Karpas-422 (cell line): ENCODE results near the gene HSF4. TPM values are rescaled to one million over a fixed set of nuclear protein-coding genes. Genes with fewer than 3 reads are reported as not detected.

Experiments used
- DNase-seq: peaks from one replicate; pipeline ENCODE4 v3.0.0-alpha.2; 2015
- H2AFZ ChIP-seq: fragments of 200-600 bp; sonication (generic); 2 replicates; pipeline ENCODE4 v1.6.1; 2014; ENCODE audit warnings: antibody characterized with exemption, low read length, mixed read lengths
- H3K27ac ChIP-seq: fragments of 200-600 bp; sonication (generic); 2 replicates; pipeline ENCODE4 v1.5.1; 2014; ENCODE audit warnings: mild to moderate bottlenecking, low read length, moderate library complexity
- H3K27me3 ChIP-seq: fragments of 200-600 bp; sonication (generic); 2 replicates; pipeline ENCODE4 v1.6.1; 2014; ENCODE audit warnings: low read length, mixed read lengths
- H3K36me3 ChIP-seq: fragments of 200-600 bp; sonication (generic); 2 replicates; pipeline ENCODE4 v1.6.1; 2014; ENCODE audit warnings: low read length, mixed read lengths; ENCODE audit not compliant: insufficient read depth
- H3K4me1 ChIP-seq: fragments of 200-600 bp; sonication (generic); 2 replicates; pipeline ENCODE4 v1.6.1; 2014; ENCODE audit warnings: mild to moderate bottlenecking, low read length, mixed read lengths
- H3K4me2 ChIP-seq: fragments of 200-600 bp; sonication (generic); 2 replicates; pipeline ENCODE4 v1.6.1; 2014; ENCODE audit warnings: low read length, low read depth, mild to moderate bottlenecking; ENCODE audit not compliant: poor library complexity, severe bottlenecking
- H3K4me3 ChIP-seq: fragments of 200-600 bp; sonication (generic); 2 replicates; pipeline ENCODE4 v1.5.1; 2014; ENCODE audit warnings: mild to moderate bottlenecking, antibody characterized with exemption, low read length, mixed read lengths
- H3K79me2 ChIP-seq: fragments of 200-600 bp; sonication (generic); 2 replicates; pipeline ENCODE4 v1.6.1; 2014; ENCODE audit warnings: mild to moderate bottlenecking, low read length, mixed read lengths
- H3K9ac ChIP-seq: fragments of 200-600 bp; sonication (generic); 2 replicates; pipeline ENCODE4 v1.6.0; 2014; ENCODE audit warnings: low read length
- H3K9me2 ChIP-seq: fragments of 200-600 bp; sonication (generic), shearing (Covaris generic); replicated peaks from 2 replicates; pipeline ENCODE4 v1.6.0; 2014; ENCODE audit warnings: mild to moderate bottlenecking, low read length, moderate library complexity; ENCODE audit not compliant: insufficient read depth
- H3K9me3 ChIP-seq: fragments of 300-700, 200-600 bp; sonication (generic); 2 replicates; pipeline ENCODE4 v1.6.1; 2014; ENCODE audit warnings: low read length, mixed read lengths
- H4K20me1 ChIP-seq: fragments of 200-600 bp; sonication (generic); 2 replicates; pipeline ENCODE4 v1.6.1; 2014; ENCODE audit warnings: mild to moderate bottlenecking, antibody characterized with exemption, low read length, low read depth; ENCODE audit not compliant: insufficient read depth
- total RNA-seq: library from RNA; depleted of rRNA; stranded (reverse); fragments of >200 nt; shearing (Covaris generic); gene quantifications from 2 replicates; pipeline ENCODE4 v1.2.3, GENCODE V29; 2014; ENCODE audit warnings: low replicate concordance

Gene HSF4
- total RNA-seq, 1 experiment from 2014 or later = 12.4 TPM

DNA sequence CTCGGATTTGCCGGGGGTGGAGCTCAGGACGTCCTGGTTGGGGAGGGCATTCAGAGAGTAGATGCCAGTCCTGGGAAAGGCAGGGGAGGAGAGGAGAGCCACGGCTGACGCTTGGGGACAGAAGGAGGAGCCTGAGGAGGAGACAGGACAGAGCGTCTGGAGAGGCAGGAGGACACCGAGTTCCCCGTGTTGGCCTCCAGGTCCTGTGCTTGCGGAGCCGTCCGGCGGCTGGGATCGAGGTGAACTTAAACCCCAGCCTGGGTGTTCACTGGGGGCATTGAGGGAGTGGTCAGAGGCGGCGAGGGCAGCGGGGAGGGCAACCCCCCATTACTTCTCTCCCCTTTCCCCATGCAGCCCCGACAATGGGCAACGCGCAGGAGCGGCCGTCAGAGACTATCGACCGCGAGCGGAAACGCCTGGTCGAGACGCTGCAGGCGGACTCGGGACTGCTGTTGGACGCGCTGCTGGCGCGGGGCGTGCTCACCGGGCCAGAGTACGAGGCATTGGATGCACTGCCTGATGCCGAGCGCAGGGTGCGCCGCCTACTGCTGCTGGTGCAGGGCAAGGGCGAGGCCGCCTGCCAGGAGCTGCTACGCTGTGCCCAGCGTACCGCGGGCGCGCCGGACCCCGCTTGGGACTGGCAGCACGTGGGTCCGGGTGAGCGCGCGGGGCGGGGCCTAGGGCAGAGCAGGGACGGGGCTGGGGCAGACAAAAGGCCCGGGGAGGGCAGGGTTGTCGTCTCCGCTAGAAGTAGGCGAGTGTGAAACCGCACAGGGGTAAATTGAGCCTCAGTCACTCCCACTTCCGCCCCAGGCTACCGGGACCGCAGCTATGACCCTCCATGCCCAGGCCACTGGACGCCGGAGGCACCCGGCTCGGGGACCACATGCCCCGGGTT, 9.5 kb downstream of the HSF4 start:
- no peaks in the 10 kb centered on the region for H3K79me2 ChIP-seq

DNA sequence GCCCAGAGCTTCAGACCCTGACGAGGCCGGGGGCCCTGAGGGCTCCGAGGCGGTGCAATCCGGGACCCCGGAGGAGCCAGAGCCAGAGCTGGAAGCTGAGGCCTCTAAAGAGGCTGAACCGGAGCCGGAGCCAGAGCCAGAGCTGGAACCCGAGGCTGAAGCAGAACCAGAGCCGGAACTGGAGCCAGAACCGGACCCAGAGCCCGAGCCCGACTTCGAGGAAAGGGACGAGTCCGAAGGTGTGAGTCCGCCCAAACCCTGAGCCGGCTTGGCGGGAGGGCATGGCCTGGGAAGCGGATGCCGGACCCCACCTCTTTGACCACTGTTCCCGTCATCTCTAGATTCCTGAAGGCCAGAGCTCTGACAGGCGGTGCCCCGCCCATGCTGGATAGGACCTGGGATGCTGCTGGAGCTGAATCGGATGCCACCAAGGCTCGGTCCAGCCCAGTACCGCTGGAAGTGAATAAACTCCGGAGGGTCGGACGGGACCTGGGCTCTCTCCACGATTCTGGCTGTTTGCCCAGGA, 10.2 kb downstream of the HSF4 start:
- Histone ChIP-seq H3K4me2 (peak overlapping the region; percentile 63), H4K20me1 (peaks cover 20% of the 10 kb centered on the region; the same call in 1 of the 2 replicates), H3K4me3 (peak overlapping the region; percentile 57; the same call in 1 of the 2 replicates), H3K9me3 (no peaks in the 10 kb centered on the region), H3K9ac (peak overlapping the region; percentile 62), H3K36me3 (no peaks in the 10 kb centered on the region), H3K79me2 (no peaks in the 10 kb centered on the region), H3K9me2 (no peaks in the 10 kb centered on the region), H2AFZ (no peak overlapping the region), H3K27ac (no peak overlapping the region), H3K4me1 (peaks cover 24% of the 10 kb centered on the region), H3K27me3 (no peaks in the 10 kb centered on the region)
- DNase-seq = no peak

More for the DNA sequence above, 9.5 kb downstream of the HSF4 start:
- no peaks in the 10 kb centered on the region for H3K36me3 ChIP-seq
- H3K27me3 ChIP-seq = no peaks in the 10 kb centered on the region
- H3K9me3 ChIP-seq = no peaks in the 10 kb centered on the region
- H3K4me2 ChIP-seq = peak overlapping the region; percentile 63
- H3K4me1 ChIP-seq = peaks cover 24% of the 10 kb centered on the region
- H3K27ac ChIP-seq = no peak overlapping the region
- H3K9me2 ChIP-seq = no peaks in the 10 kb centered on the region
- peak; percentile 83 for DNase-seq
- peak overlapping the region; percentile 57 for H3K4me3 ChIP-seq
- no peak overlapping the region; the same call in 1 of the 2 replicates for H2AFZ ChIP-seq
- H4K20me1 ChIP-seq = peaks cover 14% of the 10 kb centered on the region; the same call in 1 of the 2 replicates
- peak overlapping the region; percentile 62 for H3K9ac ChIP-seq

DNA sequence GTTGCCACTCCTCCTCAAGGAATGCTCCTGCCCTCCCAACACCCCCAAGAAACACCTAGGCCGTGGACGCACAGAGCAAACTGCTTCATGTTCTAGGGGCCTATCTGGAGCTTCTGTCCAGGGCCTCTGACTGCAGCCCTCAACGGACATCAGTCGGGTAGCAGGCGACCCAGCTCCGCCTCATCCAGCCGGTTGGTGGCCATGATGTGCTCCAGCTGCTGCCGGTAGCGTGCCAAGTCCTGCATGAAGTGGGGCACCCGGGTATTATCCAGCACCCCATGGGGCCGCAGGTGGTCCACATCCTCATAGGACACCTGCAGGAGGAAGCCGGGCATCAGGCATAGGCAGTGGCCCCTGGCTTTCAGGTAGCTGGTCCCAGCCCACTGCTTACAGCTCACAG, 12.1 kb downstream of the HSF4 start:
- H4K20me1 ChIP-seq = peaks cover 20% of the 10 kb centered on the region; the same call in 1 of the 2 replicates
- H3K9me2 ChIP-seq = no peaks in the 10 kb centered on the region
- no peak overlapping the region for H3K27ac ChIP-seq
- no peak overlapping the region for H2AFZ ChIP-seq
- H3K36me3 ChIP-seq = no peaks in the 10 kb centered on the region
- no peak for DNase-seq
- no peak overlapping the region for H3K9ac ChIP-seq
- no peaks in the 10 kb centered on the region for H3K9me3 ChIP-seq
- no peaks in the 10 kb centered on the region for H3K27me3 ChIP-seq
- H3K79me2 ChIP-seq = no peaks in the 10 kb centered on the region
- no peak overlapping the region for H3K4me3 ChIP-seq
- H3K4me2 ChIP-seq = no peak overlapping the region
- peaks cover 19% of the 10 kb centered on the region for H3K4me1 ChIP-seq

DNA sequence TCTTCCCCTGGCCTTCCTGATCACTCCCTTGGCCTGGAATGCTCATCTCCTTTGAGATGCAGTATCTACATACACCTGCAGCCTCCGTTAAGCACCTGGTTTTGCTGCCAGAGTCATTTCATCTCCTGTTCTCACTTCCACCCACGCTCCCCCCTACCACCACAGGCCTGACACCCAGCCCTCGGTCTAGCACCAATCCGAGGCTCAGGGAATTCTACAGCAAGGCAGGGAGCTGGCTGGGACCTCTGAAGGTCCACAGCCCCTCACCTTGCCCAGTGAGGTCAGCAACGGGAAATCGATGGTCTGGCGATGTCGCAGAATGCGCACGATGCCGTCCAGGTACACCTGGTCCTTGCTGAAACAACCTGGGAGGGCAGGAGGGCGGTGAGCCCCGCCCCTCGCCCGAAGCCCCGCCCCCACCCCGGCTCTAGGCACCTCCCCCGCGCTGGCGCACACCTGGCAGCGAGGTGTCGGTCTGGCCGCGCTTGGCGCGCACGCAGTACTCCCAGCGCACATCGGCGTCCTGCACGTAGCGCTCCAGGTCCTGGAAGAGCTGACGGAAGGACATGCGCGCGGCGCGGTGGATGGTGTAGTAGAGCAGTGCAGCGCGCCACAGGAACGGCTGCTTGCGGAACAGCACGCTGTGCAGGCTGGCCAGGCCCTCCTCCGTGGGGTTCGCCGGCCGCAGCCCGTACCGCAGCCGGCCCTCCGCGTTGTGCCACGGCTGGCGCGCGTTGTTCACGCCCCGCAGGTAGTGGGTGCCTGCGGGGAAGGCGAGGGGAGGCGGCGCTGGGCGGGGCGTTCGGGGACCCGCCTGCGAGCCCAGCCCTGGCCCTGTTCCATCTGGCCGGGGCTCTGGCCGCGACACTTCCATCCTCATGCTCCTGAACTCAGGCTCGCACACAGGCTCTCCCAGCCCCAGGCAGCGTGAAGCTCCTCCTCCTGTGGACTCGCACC, 13.5 kb downstream of the HSF4 start:
- no peak for DNase-seq
- no peaks in the 10 kb centered on the region for H3K9me2 ChIP-seq
- no peaks in the 10 kb centered on the region for H3K79me2 ChIP-seq
- H3K9ac ChIP-seq = no peak overlapping the region
- peaks cover 29% of the 10 kb centered on the region for H3K4me1 ChIP-seq
- H3K36me3 ChIP-seq = no peaks in the 10 kb centered on the region
- H3K27ac ChIP-seq = no peak overlapping the region
- peaks cover 20% of the 10 kb centered on the region; the same call in 1 of the 2 replicates for H4K20me1 ChIP-seq
- H3K9me3 ChIP-seq = no peaks in the 10 kb centered on the region
- no peak overlapping the region for H2AFZ ChIP-seq
- H3K4me3 ChIP-seq = no peak overlapping the region
- no peaks in the 10 kb centered on the region for H3K27me3 ChIP-seq
- H3K4me2 ChIP-seq = peak overlapping the region; percentile 38

DNA sequence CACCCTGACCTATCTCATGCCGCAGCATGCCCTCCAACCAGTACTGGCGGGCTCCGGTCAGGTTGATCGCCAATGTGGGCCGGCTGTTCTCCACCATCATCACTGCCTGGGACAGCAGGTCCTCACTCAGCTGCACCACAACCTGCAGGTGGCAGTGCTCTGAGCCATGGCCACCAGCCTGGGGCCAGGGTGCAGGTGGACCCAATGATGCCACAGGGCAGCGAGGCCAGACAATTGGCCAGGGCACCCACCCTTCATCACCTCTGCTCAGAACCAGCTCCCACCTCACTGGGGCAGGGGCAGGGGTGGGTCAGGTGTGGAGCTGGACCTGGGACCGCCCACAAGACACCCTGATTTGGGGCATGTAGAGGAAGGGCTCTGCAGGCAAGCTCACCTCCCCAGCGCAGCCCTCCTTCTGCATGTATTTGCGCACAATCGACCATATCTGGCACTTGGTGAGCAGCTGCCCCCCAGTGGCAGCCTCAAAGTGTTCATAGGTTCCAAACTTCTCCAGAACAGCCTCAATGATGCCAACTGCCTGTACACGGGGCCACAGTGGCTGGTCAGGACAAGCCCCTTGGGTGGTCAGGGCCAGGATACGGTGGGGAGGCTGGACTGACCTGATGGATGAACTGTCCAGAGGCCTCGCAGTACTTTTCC, 15.0 kb downstream of the HSF4 start:
- H3K9me2 ChIP-seq = no peaks in the 10 kb centered on the region
- H2AFZ ChIP-seq = no peak overlapping the region
- H3K27me3 ChIP-seq = no peaks in the 10 kb centered on the region
- H3K79me2 ChIP-seq = no peaks in the 10 kb centered on the region
- no peak overlapping the region for H3K4me2 ChIP-seq
- H3K27ac ChIP-seq = no peak overlapping the region
- H3K9ac ChIP-seq = no peak overlapping the region
- no peak overlapping the region for H3K4me3 ChIP-seq
- H3K36me3 ChIP-seq = no peaks in the 10 kb centered on the region
- no peak for DNase-seq
- peaks cover 26% of the 10 kb centered on the region for H3K4me1 ChIP-seq
- H3K9me3 ChIP-seq = no peaks in the 10 kb centered on the region
- peaks cover 20% of the 10 kb centered on the region; the same call in 1 of the 2 replicates for H4K20me1 ChIP-seq

DNA sequence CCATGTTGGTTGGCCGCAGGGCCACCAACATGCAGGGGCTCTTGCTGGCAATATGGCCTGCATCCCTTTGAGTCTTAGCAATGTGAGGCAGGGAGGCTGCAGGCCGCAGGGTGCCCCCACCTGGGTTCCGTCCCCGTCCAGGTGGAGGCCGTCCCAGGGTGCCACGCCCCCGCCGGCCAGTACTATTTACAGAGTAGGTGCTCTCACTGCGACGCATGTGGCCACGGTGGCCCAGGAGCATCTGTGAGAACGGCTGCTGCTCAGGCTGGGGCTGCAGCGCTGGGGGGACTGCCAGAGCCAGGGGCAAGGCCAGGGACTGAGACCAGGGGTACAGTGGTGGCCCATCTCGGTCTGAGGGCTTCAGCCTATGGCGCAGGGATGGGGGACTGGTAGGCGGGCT, 15.6 kb downstream of the HSF4 start:
- no peak overlapping the region for H3K4me3 ChIP-seq
- no peaks in the 10 kb centered on the region for H3K9me3 ChIP-seq
- no peaks in the 10 kb centered on the region for H3K79me2 ChIP-seq
- no peaks in the 10 kb centered on the region for H3K27me3 ChIP-seq
- H3K36me3 ChIP-seq = no peaks in the 10 kb centered on the region
- peaks cover 28% of the 10 kb centered on the region for H3K4me1 ChIP-seq
- no peaks in the 10 kb centered on the region for H3K9me2 ChIP-seq
- DNase-seq = no peak
- no peak overlapping the region for H3K9ac ChIP-seq
- H4K20me1 ChIP-seq = peaks cover 17% of the 10 kb centered on the region; the same call in 1 of the 2 replicates
- no peak overlapping the region for H3K27ac ChIP-seq
- no peak overlapping the region for H2AFZ ChIP-seq
- no peak overlapping the region for H3K4me2 ChIP-seq

DNA sequence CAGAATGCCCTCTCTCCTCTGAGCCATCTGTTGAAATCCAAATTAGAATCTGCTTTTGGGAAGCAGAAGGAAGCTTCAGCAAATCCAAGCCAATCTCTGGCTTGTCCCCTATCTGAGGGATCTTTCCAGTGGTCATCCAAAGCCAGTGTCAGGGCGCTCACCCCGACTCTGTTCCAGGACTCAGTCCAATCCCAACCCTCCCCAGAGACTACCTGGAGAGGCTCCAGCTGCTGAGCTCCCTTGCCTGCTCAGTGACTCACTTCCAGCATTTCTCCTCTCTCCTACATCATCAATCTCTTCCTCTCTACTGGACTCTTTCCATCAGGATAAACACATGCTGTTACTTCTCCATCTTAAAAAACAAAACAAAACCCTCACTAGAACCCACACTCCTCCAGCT, 16.8 kb downstream of the HSF4 start:
- H3K27ac ChIP-seq = no peak overlapping the region
- H3K4me2 ChIP-seq = no peak overlapping the region
- no peak overlapping the region for H2AFZ ChIP-seq

More for the DNA sequence above, 16.8 kb downstream of the HSF4 start:
- no peak for DNase-seq
- no peaks in the 10 kb centered on the region for H3K36me3 ChIP-seq
- H3K9me2 ChIP-seq = no peaks in the 10 kb centered on the region
- H3K9me3 ChIP-seq = no peaks in the 10 kb centered on the region
- no peak overlapping the region for H3K4me3 ChIP-seq
- peaks cover 17% of the 10 kb centered on the region; the same call in 1 of the 2 replicates for H4K20me1 ChIP-seq
- H3K4me1 ChIP-seq = peaks cover 28% of the 10 kb centered on the region
- no peaks in the 10 kb centered on the region for H3K79me2 ChIP-seq
- H3K9ac ChIP-seq = no peak overlapping the region
- no peaks in the 10 kb centered on the region for H3K27me3 ChIP-seq
